T-helper 22 cell (primary cell): ENCODE measurements around the gene UNC13C.

Source experiments
- DNase-seq: peaks from one replicate; pipeline ENCODE4 v3.0.0-alpha.2; 2020; ENCODE audit warnings: low read depth

The UNC13C gene

GRCh38 chr15:54482251-54482650 lies 504.0 kb downstream of the UNC13C start:
- no peak for DNase-seq

GRCh38 chr15:54500330-54500729 lies 522.1 kb downstream of the UNC13C start:
- DNase-seq: no peak

GRCh38 chr15:54502416-54503075 lies 524.3 kb downstream of the UNC13C start:
- DNase-seq: no peak

- DNase-seq: no peak
Observed at GRCh38 chr15:54504695-54505094, 526.5 kb downstream of the UNC13C start.

GRCh38 chr15:54506977-54507524 lies 528.8 kb downstream of the UNC13C start:
- DNase-seq: no peak

- DNase-seq: no peak
Observed at GRCh38 chr15:54514601-54515000, 536.4 kb downstream of the UNC13C start.

GRCh38 chr15:54515664-54516582 lies 537.7 kb downstream of the UNC13C start:
- DNase-seq: no peak

- no peak for DNase-seq
Observed at GRCh38 chr15:54517366-54517765, 539.1 kb downstream of the UNC13C start.

- no peak for DNase-seq
Observed at GRCh38 chr15:54518156-54518882, 540.1 kb downstream of the UNC13C start.

- no peak for DNase-seq
Observed at GRCh38 chr15:54519577-54519976, 541.3 kb downstream of the UNC13C start.

GRCh38 chr15:54520616-54521015 lies 542.4 kb downstream of the UNC13C start:
- DNase-seq: no peak

GRCh38 chr15:54521206-54521605 lies 543.0 kb downstream of the UNC13C start:
- no peak for DNase-seq

GRCh38 chr15:54528021-54528420 lies 549.8 kb downstream of the UNC13C start:
- DNase-seq: no peak

- DNase-seq: no peak
Observed at GRCh38 chr15:54540721-54541120, 562.5 kb downstream of the UNC13C start.

- no peak for DNase-seq
Observed at GRCh38 chr15:54547491-54547890, 569.2 kb downstream of the UNC13C start.

- DNase-seq: no peak
Observed at GRCh38 chr15:54550954-54551353, 572.7 kb downstream of the UNC13C start.

- no peak for DNase-seq
Observed at GRCh38 chr15:54556231-54556630, 578.0 kb downstream of the UNC13C start.

GRCh38 chr15:54559405-54560069 lies 581.3 kb downstream of the UNC13C start:
- DNase-seq: no peak

GRCh38 chr15:54560417-54560816 lies 582.2 kb downstream of the UNC13C start:
- no peak for DNase-seq

- DNase-seq: no peak
Observed at GRCh38 chr15:54564166-54564565, 585.9 kb downstream of the UNC13C start.

GRCh38 chr15:54566654-54567053 lies 588.4 kb downstream of the UNC13C start:
- no peak for DNase-seq
